ENCODE data around the gene CROCC. TPM values are rescaled to one million over a fixed set of nuclear protein-coding genes. Genes with fewer than 3 reads are reported as not detected.

Gene CROCC
- polyA plus RNA-seq, 1 of the 3 experiments (the other 2 are of a cell fraction) = 39.1 TPM

DNA sequence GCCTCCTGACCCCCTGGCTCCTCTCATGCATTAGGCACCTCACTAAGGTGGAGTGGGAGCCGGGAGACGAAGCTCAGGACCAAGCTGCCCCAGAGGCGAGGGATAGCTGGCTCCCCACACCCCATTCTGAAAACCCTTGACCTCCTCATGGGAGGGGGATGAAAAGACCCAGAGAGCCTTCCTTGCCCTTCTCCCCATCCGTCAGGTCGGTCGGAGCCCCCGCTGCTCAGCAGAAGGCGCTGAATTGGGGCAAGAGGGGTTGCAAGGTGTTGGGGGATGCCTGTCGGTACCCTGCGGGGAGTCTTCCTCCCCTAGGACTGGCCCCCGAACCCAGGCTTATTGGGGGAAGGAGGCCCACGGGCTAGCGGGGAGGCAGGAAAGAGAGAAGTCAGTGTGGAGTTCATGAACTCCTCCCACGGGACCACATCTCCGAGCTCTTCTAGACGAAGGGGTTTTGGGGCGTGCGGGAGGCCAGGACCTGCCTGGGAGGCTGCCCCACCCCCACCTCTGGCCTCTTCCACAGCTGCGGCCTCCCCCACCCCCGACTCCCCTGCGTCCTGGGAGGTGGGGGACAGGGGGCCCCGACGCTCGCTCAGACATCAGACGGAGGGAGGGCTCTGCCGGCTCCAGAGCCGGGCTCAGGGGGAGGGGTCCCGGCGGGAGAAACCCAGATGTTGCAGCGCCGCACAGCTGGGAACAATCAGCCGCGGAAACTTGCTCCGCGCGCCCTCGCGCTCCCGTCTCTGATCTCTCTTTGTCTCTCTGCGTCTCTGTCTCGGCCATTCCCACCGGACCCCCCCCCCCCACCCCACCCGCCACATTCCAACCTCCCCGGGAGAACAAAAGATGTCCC, 58.0 kb downstream of the CROCC start:
- no peaks in the 10 kb centered on the region for H3K9me3 ChIP-seq
- WGBS (ENCODE audit: low lambda C conversion rate) = 15% methylated on average over 14 of the region's 44 CpGs
- H3K79me2 ChIP-seq (ENCODE audit: insufficient read depth) = peaks cover 54% of the 10 kb centered on the region
- H3K9ac ChIP-seq = peak overlapping the region; percentile 94
- peak overlapping the region; percentile 94 for H3K4me2 ChIP-seq
- H3K4me1 ChIP-seq (ENCODE audit: control insufficient read depth in 1 of 2, insufficient read depth in 2 of 2, low read depth in 1 of 2, low read length in 1 of 2) = peaks cover 21 to 50% of the 10 kb centered on the region in 2 experiments; a peak in 2 of 4 replicates
- no peaks in the 10 kb centered on the region for H3K9me2 ChIP-seq
- H4K20me1 ChIP-seq (ENCODE audit: insufficient read depth) = peaks cover 39% of the 10 kb centered on the region
- H2AFZ ChIP-seq (ENCODE audit: low read depth) = no peak overlapping the region
- peaks cover 8 to 12% of the 10 kb centered on the region in 2 experiments for H3K36me3 ChIP-seq (replicated peaks in 1 of 2; ENCODE audit: control insufficient read depth in 1 of 2, insufficient read depth in 2 of 2, low read length in 1 of 2)
- peak overlapping the region; percentile 87 to 97 for H3K27ac ChIP-seq (ENCODE audit: low read depth in 2 of 2, low read length in 1 of 2)
- peak; percentile 87 for DNase-seq
- ChIA-PET CTCF (interaction anchor here (1.0 to 5.5 kb wide), 6 partner anchors 16 to 66 kb away, joined by 3 to 32 read pairs (median 4); partner anchors contain the start of gene ATP13A2), POLR2A (interaction anchor here (0.9 to 3.9 kb wide), 7 partner anchors 9 to 75 kb away, joined by 3 to 39 read pairs (median 6); no protein-coding TSS in a partner anchor)
- TF ChIP-seq MXI1 (IDR thresholded peaks at IDR 0.05; ENCODE audit: low read depth, low read length) (no peak), EP300 (IDR thresholded peaks at IDR 0.05; ENCODE audit: borderline replicate concordance in 1 of 2, low read depth in 1 of 2, low read length in 1 of 2) (no peak), CHD2 (IDR thresholded peaks at IDR 0.05; ENCODE audit: low read length, partially characterized antibody) (no peak), TAF1 (IDR thresholded peaks at IDR 0.05; ENCODE audit: borderline replicate concordance, low read depth, low read length) (0 out of 2 replicates have a peak, but pooled peaks have one; percentile 5), ELF1 (IDR thresholded peaks at IDR 0.05) (no peak), TCF12 (IDR thresholded peaks at IDR 0.05) (no peak; the same call in 1 of the 2 replicates), YY1 (IDR thresholded peaks at IDR 0.05; ENCODE audit: low read depth) (no peak), FOXM1 (IDR thresholded peaks at IDR 0.05; ENCODE audit: low read depth) (no peak)
- H3K27me3 ChIP-seq (ENCODE audit: insufficient read depth) = no peaks in the 10 kb centered on the region
- H3F3A ChIP-seq (replicated peaks; ENCODE audit: insufficient read depth) = peaks cover 16% of the 10 kb centered on the region
- H3K4me3 ChIP-seq (ENCODE audit: low read depth in 2 of 2, low read length in 1 of 2) = peak overlapping the region; percentile 62 to 76

GRCh38 chr1:16980473-16981268, 58.9 kb downstream of the CROCC start, which contains the start of gene MFAP2:
MFAP2 (minus strand) TSS chr1:16980620; CDS start chr1:16978273, 2,347 bp downstream.
- WGBS (ENCODE audit: low lambda C conversion rate) = 42% methylated on average over 15 of the region's 53 CpGs
- CTCF ChIA-PET = interaction anchor here (0.8 to 5.5 kb wide), 6 partner anchors 17 to 65 kb away, joined by 3 to 32 read pairs (median 4); partner anchors contain the start of gene ATP13A2

More at GRCh38 chr1:16980473-16981268, 58.9 kb downstream of the CROCC start, which contains the start of gene MFAP2:
- peak within 1 kb of the TSS; percentile 62 to 76 for H3K4me3 ChIP-seq (ENCODE audit: low read depth in 2 of 2, low read length in 1 of 2)
- peaks cover 26 to 52% of the 10 kb centered on the region in 2 experiments; a peak in 2 of 4 replicates for H3K4me1 ChIP-seq (ENCODE audit: control insufficient read depth in 1 of 2, insufficient read depth in 2 of 2, low read depth in 1 of 2, low read length in 1 of 2)
- no peaks in the 10 kb centered on the region for H3K9me2 ChIP-seq
- H3K9ac ChIP-seq = peak within 1 kb of the TSS; percentile 94
- POLR2A ChIA-PET = interaction anchor here (1.0 to 3.9 kb wide), 4 partner anchors 14 to 33 kb away, joined by 3 to 39 read pairs (median 6); no protein-coding TSS in a partner anchor
- H3K79me2 ChIP-seq (ENCODE audit: insufficient read depth) = peaks cover 46% of the 10 kb centered on the region
- H3F3A ChIP-seq (replicated peaks; ENCODE audit: insufficient read depth) = peaks cover 18% of the 10 kb centered on the region
- peaks cover 33% of the 10 kb centered on the region for H4K20me1 ChIP-seq (ENCODE audit: insufficient read depth)
- no peaks in the 10 kb centered on the region for H3K9me3 ChIP-seq
- H2AFZ ChIP-seq (ENCODE audit: low read depth) = 0 out of 2 replicates have a peak within 1 kb of the TSS, but pooled peaks have one; percentile 49
- peak within 1 kb of the TSS; percentile 94 for H3K4me2 ChIP-seq
- peak within 1 kb of the TSS; percentile 87 to 97 for H3K27ac ChIP-seq (ENCODE audit: low read depth in 2 of 2, low read length in 1 of 2)
- no peaks in the 10 kb centered on the region for H3K27me3 ChIP-seq (ENCODE audit: insufficient read depth)
- 0 out of 2 replicates have a peak, but pooled peaks have one; percentile 15 for TF ChIP-seq REST (IDR thresholded peaks at IDR 0.05; ENCODE audit: low read depth, low read length)
- no peak; the same call in 1 of the 2 replicates for TF ChIP-seq MXI1 (IDR thresholded peaks at IDR 0.05; ENCODE audit: low read depth, low read length)
- peak; percentile 43 for TF ChIP-seq MAX (IDR thresholded peaks at IDR 0.05; ENCODE audit: low read depth)
- TF ChIP-seq, protein P1, sequence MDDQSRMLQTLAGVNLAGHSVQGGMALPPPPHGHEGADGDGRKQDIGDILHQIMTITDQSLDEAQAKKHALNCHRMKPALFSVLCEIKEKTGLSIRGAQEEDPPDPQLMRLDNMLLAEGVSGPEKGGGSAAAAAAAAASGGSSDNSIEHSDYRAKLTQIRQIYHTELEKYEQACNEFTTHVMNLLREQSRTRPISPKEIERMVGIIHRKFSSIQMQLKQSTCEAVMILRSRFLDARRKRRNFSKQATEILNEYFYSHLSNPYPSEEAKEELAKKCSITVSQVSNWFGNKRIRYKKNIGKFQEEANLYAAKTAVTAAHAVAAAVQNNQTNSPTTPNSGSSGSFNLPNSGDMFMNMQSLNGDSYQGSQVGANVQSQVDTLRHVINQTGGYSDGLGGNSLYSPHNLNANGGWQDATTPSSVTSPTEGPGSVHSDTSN (IDR thresholded peaks at IDR 0.05) = no peak
- TF ChIP-seq SIN3A (IDR thresholded peaks at IDR 0.05; ENCODE audit: borderline replicate concordance, low read depth, low read length) = peak; percentile 24; the same call in 1 of the 2 replicates
- TF ChIP-seq TAF1 (IDR thresholded peaks at IDR 0.05; ENCODE audit: borderline replicate concordance, low read depth, low read length) = peak; percentile 61
- peaks cover 8% of the 10 kb centered on the region in 2 experiments for H3K36me3 ChIP-seq (replicated peaks in 1 of 2; ENCODE audit: control insufficient read depth in 1 of 2, insufficient read depth in 2 of 2, low read length in 1 of 2)
- peak; percentile 89 for DNase-seq
